ENCODE measurements around the gene RGMB. TPM values are rescaled to one million over a fixed set of nuclear protein-coding genes. Genes with fewer than 3 reads are reported as not detected.

Gene RGMB
- polyA plus RNA-seq, 6 donors from 2014 or later = 3.8 to 8.6 (median 4.6) TPM

- DNase-seq (no peak), ATAC-seq (ENCODE audit: low read depth in 2 of 2) (no peak)
- peaks cover 0 to 8% (median 0%) of the 10 kb centered on the region in 3 donors for H3K27me3 Mint-ChIP-seq
- peak overlapping the region in 1 of 8 donors; percentile 5 for H3K4me3 Mint-ChIP-seq
- peaks cover 0 to 8% of the 10 kb centered on the region in 2 donors for H3K36me3 Mint-ChIP-seq
- peak overlapping the region in 1 of 6 donors; percentile 88 for H3K27ac Mint-ChIP-seq
- H3K9me3 Mint-ChIP-seq = no peaks in the 10 kb centered on the region
- H3K4me1 Mint-ChIP-seq = peaks cover under 1 to 15% (median 12%) of the 10 kb centered on the region in 3 donors
These were observed 21.1 kb downstream of the RGMB start for GRCh38 chr5:98794414-98795080.

- ATAC-seq (ENCODE audit: low read depth in 2 of 2) = no peak
- no peaks in the 10 kb centered on the region for H3K9me3 Mint-ChIP-seq
- peaks cover 0 to 8% (median 0%) of the 10 kb centered on the region in 3 donors for H3K27me3 Mint-ChIP-seq
- peaks cover 0 to 13% (median 11%) of the 10 kb centered on the region in 3 donors for H3K4me1 Mint-ChIP-seq
- no peak overlapping the region for H3K4me3 Mint-ChIP-seq
- no peak for DNase-seq
- H3K27ac Mint-ChIP-seq = no peak overlapping the region
- peaks cover 3 to 8% of the 10 kb centered on the region in 2 donors for H3K36me3 Mint-ChIP-seq
These were observed 21.8 kb downstream of the RGMB start for GRCh38 chr5:98795243-98795642.

- peak; percentile 37 to 72 for ATAC-seq (ENCODE audit: low read depth in 2 of 2)
- Mint-ChIP-seq H3K36me3 (peaks cover 6 to 8% of the 10 kb centered on the region in 2 donors), H3K4me3 (no peak overlapping the region), H3K27ac (no peak overlapping the region), H3K27me3 (peaks cover 0 to 2% (median 0%) of the 10 kb centered on the region in 3 donors), H3K9me3 (no peaks in the 10 kb centered on the region), H3K4me1 (peaks cover 0 to 6% (median under 1%) of the 10 kb centered on the region in 3 donors)
- peak; percentile 54 for DNase-seq
These were observed 22.9 kb downstream of the RGMB start for GRCh38 chr5:98796197-98796972.

- Mint-ChIP-seq H3K9me3 (no peaks in the 10 kb centered on the region), H3K27ac (no peak overlapping the region), H3K36me3 (peaks cover 6 to 13% of the 10 kb centered on the region in 2 donors), H3K27me3 (peaks cover 0 to 7% (median 0%) of the 10 kb centered on the region in 3 donors), H3K4me1 (no peaks in the 10 kb centered on the region), H3K4me3 (no peak overlapping the region)
- ATAC-seq (ENCODE audit: low read depth in 2 of 2) (no peak), DNase-seq (no peak)
These were observed 24.9 kb downstream of the RGMB start for GRCh38 chr5:98798371-98798770.

- Mint-ChIP-seq H3K9me3 (no peaks in the 10 kb centered on the region), H3K27me3 (peaks cover 0 to 7% (median 0%) of the 10 kb centered on the region in 3 donors), H3K4me3 (no peak overlapping the region), H3K27ac (peak overlapping the region in 1 of 6 donors; percentile 53), H3K36me3 (peaks cover 6 to 13% of the 10 kb centered on the region in 2 donors), H3K4me1 (no peaks in the 10 kb centered on the region)
- DNase-seq = no peak
- ATAC-seq (ENCODE audit: low read depth in 2 of 2) = no peak
These were observed 25.4 kb downstream of the RGMB start for GRCh38 chr5:98798847-98799246.

- H3K27me3 Mint-ChIP-seq = peaks cover 0 to 7% (median 0%) of the 10 kb centered on the region in 3 donors
- peaks cover 23 to 33% of the 10 kb centered on the region in 2 donors for H3K36me3 Mint-ChIP-seq
- DNase-seq = no peak
- H3K27ac Mint-ChIP-seq = no peak overlapping the region
- ATAC-seq (ENCODE audit: low read depth in 2 of 2) = no peak
- peaks cover 6 to 38% (median 31%) of the 10 kb centered on the region in 7 donors for H3K9me3 Mint-ChIP-seq
- H3K4me3 Mint-ChIP-seq = no peak overlapping the region
- no peaks in the 10 kb centered on the region for H3K4me1 Mint-ChIP-seq
These were observed 30.6 kb downstream of the RGMB start for GRCh38 chr5:98804066-98804465.

GRCh38 chr5:98805070-98805469 lies 31.6 kb downstream of the RGMB start:
- H3K9me3 Mint-ChIP-seq = peaks cover 6 to 38% (median 31%) of the 10 kb centered on the region in 7 donors
- no peak for ATAC-seq (ENCODE audit: low read depth in 2 of 2)
- no peak for DNase-seq
- H3K4me1 Mint-ChIP-seq = no peaks in the 10 kb centered on the region
- peaks cover 0 to 7% (median 0%) of the 10 kb centered on the region in 3 donors for H3K27me3 Mint-ChIP-seq
- H3K4me3 Mint-ChIP-seq = no peak overlapping the region
- H3K36me3 Mint-ChIP-seq = peaks cover 23 to 34% of the 10 kb centered on the region in 2 donors
- H3K27ac Mint-ChIP-seq = no peak overlapping the region

GRCh38 chr5:98807806-98808205 lies 34.3 kb downstream of the RGMB start:
- peaks cover 6 to 38% (median 31%) of the 10 kb centered on the region in 7 donors for H3K9me3 Mint-ChIP-seq
- no peaks in the 10 kb centered on the region for H3K4me1 Mint-ChIP-seq
- H3K27me3 Mint-ChIP-seq = no peaks in the 10 kb centered on the region
- H3K36me3 Mint-ChIP-seq = peaks cover 19 to 28% of the 10 kb centered on the region in 2 donors
- H3K27ac Mint-ChIP-seq = no peak overlapping the region
- DNase-seq (no peak), ATAC-seq (ENCODE audit: low read depth in 2 of 2) (no peak)
- H3K4me3 Mint-ChIP-seq = no peak overlapping the region

- Mint-ChIP-seq H3K9me3 (peaks cover 6 to 34% (median 24%) of the 10 kb centered on the region in 7 donors), H3K27me3 (no peaks in the 10 kb centered on the region), H3K4me3 (no peak overlapping the region), H3K4me1 (no peaks in the 10 kb centered on the region), H3K27ac (peak overlapping the region in 1 of 6 donors; percentile 8), H3K36me3 (peaks cover 16 to 28% of the 10 kb centered on the region in 2 donors)
- no peak for DNase-seq
- ATAC-seq (ENCODE audit: low read depth in 2 of 2) = no peak
These were observed 36.7 kb downstream of the RGMB start for GRCh38 chr5:98810206-98810605.

GRCh38 chr5:98813755-98814154 lies 40.3 kb downstream of the RGMB start:
- ATAC-seq (ENCODE audit: low read depth in 2 of 2) (no peak), DNase-seq (no peak)
- Mint-ChIP-seq H3K27me3 (peaks cover 0 to 4% (median 0%) of the 10 kb centered on the region in 3 donors), H3K9me3 (peaks cover 0 to 3% (median 3%) of the 10 kb centered on the region in 7 donors), H3K27ac (no peak overlapping the region), H3K4me1 (no peaks in the 10 kb centered on the region), H3K36me3 (peaks cover 5 to 9% of the 10 kb centered on the region in 2 donors), H3K4me3 (no peak overlapping the region)

GRCh38 chr5:98816582-98817222 lies 43.2 kb downstream of the RGMB start:
- H3K27ac Mint-ChIP-seq = no peak overlapping the region
- ATAC-seq (ENCODE audit: low read depth in 2 of 2) = no peak
- peaks cover 0 to 23% (median 7%) of the 10 kb centered on the region in 7 donors for H3K9me3 Mint-ChIP-seq
- peaks cover 6 to 17% of the 10 kb centered on the region in 2 donors for H3K36me3 Mint-ChIP-seq
- H3K4me3 Mint-ChIP-seq = no peak overlapping the region
- DNase-seq = no peak
- H3K27me3 Mint-ChIP-seq = peaks cover 0 to 4% (median 0%) of the 10 kb centered on the region in 3 donors
- H3K4me1 Mint-ChIP-seq = no peaks in the 10 kb centered on the region

GRCh38 chr5:98825582-98826375 lies 52.3 kb downstream of the RGMB start:
- H3K36me3 Mint-ChIP-seq = peaks cover 6 to 8% of the 10 kb centered on the region in 2 donors
- H3K4me3 Mint-ChIP-seq = no peak overlapping the region
- no peak for ATAC-seq (ENCODE audit: low read depth in 2 of 2)
- H3K9me3 Mint-ChIP-seq = peaks cover 0 to 12% (median 7%) of the 10 kb centered on the region in 7 donors
- peak overlapping the region in 2 of 6 donors; percentile 26 to 73 for H3K27ac Mint-ChIP-seq
- no peaks in the 10 kb centered on the region for H3K27me3 Mint-ChIP-seq
- no peaks in the 10 kb centered on the region for H3K4me1 Mint-ChIP-seq
- DNase-seq = no peak

- H3K4me1 Mint-ChIP-seq = no peaks in the 10 kb centered on the region
- peaks cover 0 to 5% of the 10 kb centered on the region in 2 donors for H3K36me3 Mint-ChIP-seq
- no peak for ATAC-seq (ENCODE audit: low read depth in 2 of 2)
- DNase-seq = no peak
- no peaks in the 10 kb centered on the region for H3K27me3 Mint-ChIP-seq
- no peak overlapping the region for H3K4me3 Mint-ChIP-seq
- peaks cover 0 to 1% (median 0%) of the 10 kb centered on the region in 7 donors for H3K9me3 Mint-ChIP-seq
- no peak overlapping the region for H3K27ac Mint-ChIP-seq
These were observed 53.7 kb downstream of the RGMB start for GRCh38 chr5:98827161-98827560.

Measured in naive B cell (primary cell).